ENCODE measurements around the gene PARVG. TPM values are rescaled to one million over a fixed set of nuclear protein-coding genes. Genes with fewer than 3 reads are reported as not detected.

PARVG gene
- total RNA-seq, 1 donor from 2014 or later: 0.23 TPM

GRCh38 chr22:44133901-44134571 lies 46.7 kb upstream of the PARVG start:
- H3K4me3 ChIP-seq (ENCODE audit: insufficient read depth, low read depth, low read length): no peak overlapping the region
- H3K9me3 ChIP-seq (ENCODE audit: insufficient read depth, low read depth, low read length): peaks cover 7% of the 10 kb centered on the region
- H2AFZ ChIP-seq (ENCODE audit: low read depth, low read length): no peak overlapping the region
- peaks cover 23% of the 10 kb centered on the region for H3K9me3 Mint-ChIP-seq (ENCODE audit: unreplicated experiment)
- H3K27me3 ChIP-seq (ENCODE audit: insufficient read depth, low read length): no peaks in the 10 kb centered on the region
- DNase-seq (ENCODE audit: low read depth) (peak; percentile 96), FAIRE-seq (no peak)
- H4K20me1 ChIP-seq (ENCODE audit: insufficient read depth, low read length): peaks cover 8% of the 10 kb centered on the region
- peak overlapping the region; percentile 67 for H3K4me2 ChIP-seq (ENCODE audit: low read length)
- no peak overlapping the region for H3K4me3 Mint-ChIP-seq (ENCODE audit: unreplicated experiment)
- peaks cover 25% of the 10 kb centered on the region for H3K4me1 ChIP-seq (ENCODE audit: insufficient read depth, low read length)
- H3K36me3 ChIP-seq (ENCODE audit: insufficient read depth, low read length): peaks cover 5% of the 10 kb centered on the region
- peaks cover 38% of the 10 kb centered on the region for H3K36me3 Mint-ChIP-seq (ENCODE audit: low read depth, unreplicated experiment)
- peak overlapping the region; percentile 12 for H3K9ac ChIP-seq (ENCODE audit: low read length)
- H3K27me3 Mint-ChIP-seq (ENCODE audit: low read depth, unreplicated experiment): peaks cover 8% of the 10 kb centered on the region
- no peak overlapping the region for H3K27ac Mint-ChIP-seq (ENCODE audit: unreplicated experiment)
- H3K4me1 Mint-ChIP-seq (ENCODE audit: low read depth, unreplicated experiment): no peaks in the 10 kb centered on the region
- H3K79me2 ChIP-seq (ENCODE audit: insufficient read depth, low read length): no peaks in the 10 kb centered on the region
- peak overlapping the region; percentile 19 for H3K27ac ChIP-seq (ENCODE audit: low read depth, low read length)
- no peak for TF ChIP-seq EZH2 (IDR thresholded peaks at IDR 0.05; ENCODE audit: insufficient read depth, low read length)
- TF ChIP-seq CTCF (IDR thresholded peaks at IDR 0.05; ENCODE audit: insufficient read depth, low read depth, low read length): no peak

- Mint-ChIP-seq H3K4me1 (ENCODE audit: low read depth, unreplicated experiment) (no peaks in the 10 kb centered on the region), H3K27me3 (ENCODE audit: low read depth, unreplicated experiment) (peaks cover 9% of the 10 kb centered on the region), H3K4me3 (ENCODE audit: unreplicated experiment) (no peak overlapping the region), H3K9me3 (ENCODE audit: unreplicated experiment) (peaks cover 23% of the 10 kb centered on the region), H3K27ac (ENCODE audit: unreplicated experiment) (no peak overlapping the region), H3K36me3 (ENCODE audit: low read depth, unreplicated experiment) (peaks cover 46% of the 10 kb centered on the region)
- no peak overlapping the region for H2AFZ ChIP-seq (ENCODE audit: low read depth, low read length)
- peaks cover 8% of the 10 kb centered on the region for H4K20me1 ChIP-seq (ENCODE audit: insufficient read depth, low read length)
- no peaks in the 10 kb centered on the region for H3K79me2 ChIP-seq (ENCODE audit: insufficient read depth, low read length)
- H3K4me3 ChIP-seq (ENCODE audit: insufficient read depth, low read depth, low read length): no peak overlapping the region
- no peak overlapping the region for H3K27ac ChIP-seq (ENCODE audit: low read depth, low read length)
- no peak overlapping the region for H3K4me2 ChIP-seq (ENCODE audit: low read length)
- H3K36me3 ChIP-seq (ENCODE audit: insufficient read depth, low read length): peaks cover 5% of the 10 kb centered on the region
- no peaks in the 10 kb centered on the region for H3K27me3 ChIP-seq (ENCODE audit: insufficient read depth, low read length)
- peaks cover 7% of the 10 kb centered on the region for H3K9me3 ChIP-seq (ENCODE audit: insufficient read depth, low read depth, low read length)
- H3K9ac ChIP-seq (ENCODE audit: low read length): no peak overlapping the region
- TF ChIP-seq EZH2 (IDR thresholded peaks at IDR 0.05; ENCODE audit: insufficient read depth, low read length): no peak
- no peak for TF ChIP-seq CTCF (IDR thresholded peaks at IDR 0.05; ENCODE audit: insufficient read depth, low read depth, low read length)
- FAIRE-seq (no peak), DNase-seq (ENCODE audit: low read depth) (no peak)
- H3K4me1 ChIP-seq (ENCODE audit: insufficient read depth, low read length): peaks cover 25% of the 10 kb centered on the region
Measured at GRCh38 chr22:44136112-44136511, 44.6 kb upstream of the PARVG start.

GRCh38 chr22:44136786-44137185 lies 43.9 kb upstream of the PARVG start:
- Histone ChIP-seq H3K4me3 (ENCODE audit: insufficient read depth, low read depth, low read length) (no peak overlapping the region), H3K9ac (ENCODE audit: low read length) (no peak overlapping the region), H4K20me1 (ENCODE audit: insufficient read depth, low read length) (peaks cover 8% of the 10 kb centered on the region), H3K9me3 (ENCODE audit: insufficient read depth, low read depth, low read length) (peaks cover 7% of the 10 kb centered on the region), H3K79me2 (ENCODE audit: insufficient read depth, low read length) (no peaks in the 10 kb centered on the region), H3K4me2 (ENCODE audit: low read length) (no peak overlapping the region), H3K4me1 (ENCODE audit: insufficient read depth, low read length) (peaks cover 25% of the 10 kb centered on the region), H2AFZ (ENCODE audit: low read depth, low read length) (no peak overlapping the region), H3K27ac (ENCODE audit: low read depth, low read length) (no peak overlapping the region), H3K27me3 (ENCODE audit: insufficient read depth, low read length) (no peaks in the 10 kb centered on the region), H3K36me3 (ENCODE audit: insufficient read depth, low read length) (peaks cover 5% of the 10 kb centered on the region)
- DNase-seq (ENCODE audit: low read depth): no peak
- no peaks in the 10 kb centered on the region for H3K4me1 Mint-ChIP-seq (ENCODE audit: low read depth, unreplicated experiment)
- peaks cover 5% of the 10 kb centered on the region for H3K27me3 Mint-ChIP-seq (ENCODE audit: low read depth, unreplicated experiment)
- no peak overlapping the region for H3K27ac Mint-ChIP-seq (ENCODE audit: unreplicated experiment)
- H3K4me3 Mint-ChIP-seq (ENCODE audit: unreplicated experiment): no peak overlapping the region
- peaks cover 48% of the 10 kb centered on the region for H3K36me3 Mint-ChIP-seq (ENCODE audit: low read depth, unreplicated experiment)
- no peak for TF ChIP-seq EZH2 (IDR thresholded peaks at IDR 0.05; ENCODE audit: insufficient read depth, low read length)
- no peak for TF ChIP-seq CTCF (IDR thresholded peaks at IDR 0.05; ENCODE audit: insufficient read depth, low read depth, low read length)
- peaks cover 27% of the 10 kb centered on the region for H3K9me3 Mint-ChIP-seq (ENCODE audit: unreplicated experiment)
- no peak for FAIRE-seq
